HG02759 (cell line): Measurements from ENCODE around the gene SCYL2.

Experiments
- ATAC-seq: cut with Tn5 transposase; IDR thresholded peaks from one replicate; pipeline ENCODE4 v1.9.1; 2021; ENCODE audit warnings: mild to moderate bottlenecking, moderate library complexity; ENCODE audit not compliant: unreplicated experiment

SCYL2 gene

DNA sequence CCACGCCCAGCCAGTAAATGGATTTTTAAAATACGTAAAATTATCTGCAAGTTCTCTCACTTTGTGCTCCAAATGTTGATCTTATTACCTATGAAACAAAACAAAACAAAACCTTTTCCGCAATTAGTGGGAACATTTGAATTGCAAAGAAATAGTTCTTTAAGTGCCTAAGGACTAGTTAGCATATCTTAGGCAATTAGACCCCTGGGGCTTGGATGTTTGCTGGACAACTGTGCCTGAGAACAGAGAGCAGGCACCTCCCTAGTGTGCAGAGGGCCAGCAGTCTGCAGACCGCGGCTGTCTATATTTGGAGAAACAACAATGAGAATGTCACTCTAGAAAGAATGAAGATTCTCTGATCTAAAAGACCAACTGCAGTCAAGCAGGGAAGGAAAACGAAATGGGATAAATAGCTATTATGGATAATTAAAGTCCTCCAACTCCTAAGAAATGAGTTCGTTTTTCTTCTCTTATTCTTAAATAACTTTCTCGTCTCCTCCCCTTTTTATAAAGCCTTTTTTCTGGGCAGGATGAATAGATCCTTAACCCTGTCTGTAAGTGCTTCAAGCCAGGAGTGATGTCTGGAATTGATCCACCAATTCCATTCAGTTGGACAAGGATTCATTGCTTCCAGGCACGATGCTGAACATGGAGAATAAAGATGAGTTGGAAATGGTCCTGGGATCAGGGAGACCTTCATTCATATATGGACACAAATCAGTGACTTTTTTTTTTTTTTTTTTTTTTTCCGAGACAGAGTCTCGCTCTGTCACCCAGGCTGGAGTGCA lies 106.1 kb downstream of the SCYL2 start:
- no peak for ATAC-seq

DNA sequence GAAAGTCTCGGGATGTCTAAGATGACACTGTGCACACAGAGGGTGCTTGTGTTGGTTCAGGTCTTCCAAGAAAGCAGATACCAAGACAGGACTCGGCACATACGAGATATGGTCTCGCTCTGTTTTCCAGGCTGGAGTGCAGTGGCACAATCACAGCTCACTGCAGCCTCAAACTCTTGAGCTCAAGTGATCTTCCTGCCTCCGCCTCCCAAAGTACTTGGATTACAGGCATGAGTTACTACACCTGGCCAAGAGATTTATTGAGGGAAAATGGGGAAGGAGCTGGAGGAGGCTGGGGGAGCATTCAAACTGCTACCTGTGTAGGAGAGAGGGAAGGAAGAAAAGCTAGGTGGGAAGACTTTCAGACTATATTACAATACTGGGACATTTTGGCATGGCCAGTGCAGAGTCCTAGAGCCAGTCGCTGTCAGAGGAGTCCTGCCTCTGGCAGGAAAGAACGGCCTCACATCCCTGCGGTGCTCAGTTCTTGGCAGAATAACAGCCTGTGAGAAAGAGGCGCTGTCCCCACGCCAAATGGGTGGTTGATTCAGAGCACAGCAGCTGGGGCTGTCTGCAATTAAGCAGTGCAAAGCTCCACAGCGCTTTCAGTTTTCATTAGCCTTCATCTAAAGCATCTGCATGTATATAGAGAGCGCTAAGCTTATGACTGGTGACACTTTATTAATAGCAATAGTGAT lies 108.2 kb downstream of the SCYL2 start:
- no peak for ATAC-seq

DNA sequence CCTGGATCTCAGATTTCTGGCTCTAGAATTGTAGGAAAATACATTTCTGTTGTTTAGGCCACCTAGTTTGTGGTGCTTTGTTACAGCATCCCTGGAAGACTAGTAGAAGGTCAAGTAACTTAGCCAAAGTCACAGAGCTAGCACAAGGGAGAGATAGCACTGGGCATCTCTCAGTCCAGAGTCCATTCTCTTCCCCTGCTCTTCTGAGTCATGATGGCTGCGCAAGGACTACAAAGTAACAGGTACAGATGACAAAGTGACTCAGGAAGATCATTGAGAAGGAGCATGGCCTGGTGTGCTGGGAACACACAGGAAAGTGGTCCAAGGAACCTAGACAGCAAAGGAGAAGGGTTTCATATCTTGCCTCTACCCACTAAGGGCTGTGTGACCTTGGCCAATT lies 109.2 kb downstream of the SCYL2 start:
- no peak for ATAC-seq

DNA sequence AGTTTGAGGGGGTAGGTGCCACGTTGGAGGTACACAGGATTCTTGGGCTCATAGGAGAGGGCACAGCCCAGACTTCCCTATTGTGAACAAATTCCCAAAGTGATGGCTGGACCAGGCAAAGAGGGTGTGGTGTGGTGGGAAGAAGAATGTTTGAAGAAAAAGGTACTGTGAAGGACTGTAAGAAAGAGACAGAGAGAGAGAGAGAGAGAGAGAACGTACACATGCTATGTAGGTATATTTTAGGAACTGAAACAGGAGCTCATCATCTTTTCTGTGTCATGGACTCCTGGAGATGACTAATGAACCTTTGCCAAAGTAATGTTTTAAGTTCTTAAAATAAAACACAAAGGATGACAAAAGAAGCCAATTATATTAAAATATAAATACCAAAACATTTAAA lies 114.4 kb downstream of the SCYL2 start:
- no peak for ATAC-seq

DNA sequence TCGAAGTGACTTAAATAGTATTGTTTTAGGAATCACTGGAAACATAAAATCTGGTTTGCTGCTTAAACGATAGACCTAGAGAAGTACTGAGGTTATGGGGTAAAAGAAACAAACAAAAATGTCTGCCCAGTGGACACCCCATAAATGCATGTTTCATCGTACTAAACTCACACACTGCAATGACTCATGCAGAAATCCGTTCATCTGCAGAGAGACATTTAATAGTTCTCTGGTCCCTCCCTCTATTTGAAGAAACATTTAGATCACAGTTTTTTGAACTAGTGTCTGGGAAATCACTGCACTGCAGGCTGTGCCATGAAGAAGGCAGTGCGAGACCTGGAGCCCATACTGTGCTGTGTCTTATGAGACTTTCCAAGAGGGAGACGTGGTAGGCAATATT lies 115.4 kb downstream of the SCYL2 start:
- ATAC-seq = no peak

DNA sequence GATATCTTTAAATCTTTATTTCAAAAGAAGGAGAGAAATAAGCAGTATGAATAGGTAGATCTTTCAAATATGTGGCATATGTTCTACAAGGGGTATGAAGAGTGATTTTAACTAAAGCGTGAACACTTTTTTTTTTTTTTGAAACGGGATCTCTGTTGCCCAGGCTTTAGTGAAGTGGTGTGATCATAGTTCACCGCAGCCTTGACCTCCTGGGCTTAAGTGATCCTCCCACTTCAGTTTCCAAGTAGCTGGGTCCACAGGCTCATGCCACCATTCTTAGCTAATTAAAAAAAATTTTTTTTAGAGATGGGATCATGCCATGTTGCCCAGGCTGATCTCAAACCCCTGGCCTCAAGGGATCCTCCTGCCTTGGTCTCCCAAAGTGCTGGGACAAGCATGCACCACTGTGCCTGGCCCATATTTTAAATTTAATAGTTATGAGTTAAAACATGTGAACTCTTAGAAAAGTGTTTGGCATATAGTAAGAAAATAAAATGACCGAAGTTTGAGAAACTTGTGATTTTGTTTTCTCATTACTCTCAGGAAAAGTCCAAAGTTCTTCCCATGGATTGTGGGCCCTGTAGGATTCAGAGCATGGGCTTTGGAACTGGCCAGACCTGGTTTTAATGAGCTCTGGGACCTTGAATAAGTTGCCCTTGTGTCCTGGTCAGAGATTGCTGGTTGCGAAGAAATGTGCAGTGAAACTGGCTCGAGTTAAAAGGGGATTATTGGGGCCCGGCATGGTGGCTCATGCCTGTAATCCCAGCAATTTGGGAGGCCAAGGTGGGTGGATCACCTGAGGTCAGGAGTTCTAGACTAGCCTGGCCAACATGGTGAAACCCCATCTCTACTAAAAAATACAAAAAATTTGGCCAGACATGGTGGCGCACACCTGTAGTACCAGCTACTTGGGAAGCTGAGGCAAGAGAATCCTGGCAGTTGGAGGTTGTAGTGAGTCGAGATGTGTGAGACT lies 116.9 kb downstream of the SCYL2 start:
- ATAC-seq = no peak

DNA sequence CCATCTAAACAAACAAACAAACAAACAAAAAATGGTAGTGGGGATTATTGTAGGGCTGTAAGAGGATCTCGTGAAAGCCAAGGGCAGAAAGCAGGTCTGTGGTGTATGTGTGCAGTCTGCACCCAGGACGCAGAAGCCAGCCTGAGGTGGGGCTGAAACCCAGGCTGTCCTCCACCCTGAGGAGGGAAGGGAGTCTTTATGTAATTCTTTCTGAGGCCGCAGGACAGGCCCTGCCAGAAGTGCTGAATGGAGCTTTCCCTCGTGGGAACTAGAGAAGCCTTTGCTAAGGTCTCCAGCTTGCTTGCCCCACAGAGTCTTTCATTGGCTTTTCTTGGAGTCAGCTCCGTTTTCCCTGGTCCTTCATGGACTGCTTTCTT lies 117.6 kb downstream of the SCYL2 start:
- ATAC-seq = no peak

DNA sequence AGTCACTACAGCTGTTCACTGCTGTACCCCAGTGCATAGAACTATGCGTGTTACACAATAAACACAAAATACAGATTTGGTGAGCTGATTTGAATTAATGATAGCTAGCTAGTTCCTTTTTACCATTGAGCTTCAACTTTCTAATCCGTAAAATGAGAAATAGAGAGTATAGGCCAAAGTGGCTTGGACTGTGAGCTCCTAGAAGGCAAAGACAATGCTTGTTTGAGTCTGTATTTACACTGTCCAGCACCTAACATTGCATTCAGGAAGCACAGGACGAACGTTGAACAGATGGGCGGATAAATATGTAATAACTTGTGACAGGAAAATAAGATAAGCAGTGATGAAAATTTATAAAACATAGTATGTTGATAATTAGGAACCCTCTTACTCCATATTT lies 121.4 kb downstream of the SCYL2 start:
- no peak for ATAC-seq
